K562 (cell line): Measurements from ENCODE around the gene ZNF581. TPM values are rescaled to one million over a fixed set of nuclear protein-coding genes. Genes with fewer than 3 reads are reported as not detected.

Experiments
- ARHGAP35 ChIP-seq: fragments of 450-650 bp; IDR thresholded peaks from 2 replicates; pipeline ENCODE4 v1.6.1; 2018; ENCODE audit not compliant: partially characterized antibody
- BRCA1 ChIP-seq, 2 experiments: fragments of 450-650 bp in 1 of 2; sonication (generic) in 1 of 2; formaldehyde crosslinking in 1 of 2; IDR thresholded peaks; 2 replicates each; pipeline versions ENCODE4 v1.5.0 to v1.6.1; 2017 to 2020; ENCODE audit warnings: mild to moderate bottlenecking in 1 of 2, missing genetic modification reagents in 1 of 2
- CAMTA2 ChIP-seq: fragments of 250-450 bp; sonication (Bioruptor Pico); conservative IDR thresholded peaks from 2 replicates; pipeline ENCODE4 v1.5.1; 2022
- CC2D1A ChIP-seq: fragments of 450-650 bp; IDR thresholded peaks from 2 replicates; pipeline ENCODE4 v1.6.1; 2017; ENCODE audit warnings: mild to moderate bottlenecking
- FOXK1 ChIP-seq: sonication (generic); formaldehyde crosslinking; IDR thresholded peaks from 2 replicates; pipeline ENCODE4 v1.8.0; 2022; ENCODE audit warnings: missing genetic modification reagents, mild to moderate bottlenecking, borderline replicate concordance
- GATAD2A ChIP-seq: fragments of 450-650 bp; IDR thresholded peaks from 2 replicates; pipeline ENCODE4 v1.6.1; 2017
- ILF3 ChIP-seq: fragments of 450-650 bp; IDR thresholded peaks from 2 replicates; pipeline ENCODE4 v1.6.1; 2018; ENCODE audit warnings: antibody characterized with exemption, mild to moderate bottlenecking, moderate library complexity, borderline replicate concordance
- LCOR ChIP-seq: sonication (generic); formaldehyde crosslinking; IDR thresholded peaks from 2 replicates; pipeline ENCODE4 v1.8.0; 2022; ENCODE audit warnings: mild to moderate bottlenecking, missing genetic modification reagents
- MEF2D ChIP-seq: conservative IDR thresholded peaks from 2 replicates; pipeline ENCODE4 v1.6.1; 2016; ENCODE audit warnings: low read depth, missing genetic modification characterization, missing compliant biosample characterization
- SMARCC2 ChIP-seq: fragments of 450-650 bp; IDR thresholded peaks from 2 replicates; pipeline ENCODE4 v1.6.1; 2017; ENCODE audit warnings: antibody characterized with exemption, moderate library complexity, mild to moderate bottlenecking, low read depth
- ZBTB11 ChIP-seq, 3 experiments: fragments of 200-800 bp in 1 of 3; fragments of 250-450 bp in 1 of 3; fragments of 450-650 bp in 1 of 3; sonication (Bioruptor Pico) in 1 of 3; sonication (Bioruptor generic) in 1 of 3; formaldehyde crosslinking in 1 of 3; IDR thresholded peaks; 2 replicates each; pipeline versions ENCODE4 v1.6.1 to v1.8.0; 2016 to 2022; ENCODE audit warnings: mild to moderate bottlenecking in 2 of 3, missing genetic modification characterization in 2 of 3, missing compliant biosample characterization in 1 of 3, moderate library complexity in 1 of 3
- ZC3H8 ChIP-seq: fragments of 450-650 bp; IDR thresholded peaks from 2 replicates; pipeline ENCODE4 v1.6.1; 2017
- ZNF253 ChIP-seq: fragments of 250-450 bp; sonication (Bioruptor Pico); conservative IDR thresholded peaks from 2 replicates; pipeline ENCODE4 v1.6.1; 2021; ENCODE audit warnings: mild to moderate bottlenecking
- ZNF263 ChIP-seq: sonication (generic); formaldehyde crosslinking; IDR thresholded peaks from 2 replicates; pipeline ENCODE4 v1.8.0; 2022; ENCODE audit warnings: mild to moderate bottlenecking, missing genetic modification reagents, borderline replicate concordance
- ZNF282 ChIP-seq: sonication (generic); formaldehyde crosslinking; IDR thresholded peaks from 2 replicates; pipeline ENCODE4 v1.8.1; 2023; ENCODE audit warnings: missing genetic modification reagents
- ZNF311 ChIP-seq: fragments of 250-450 bp; sonication (Bioruptor Pico); IDR thresholded peaks from 2 replicates; pipeline ENCODE4 v1.4.0; 2020; ENCODE audit warnings: mild to moderate bottlenecking, moderate library complexity
- ZNF407 ChIP-seq: fragments of 450-650 bp; IDR thresholded peaks from 2 replicates; pipeline ENCODE4 v1.6.1; 2016; ENCODE audit warnings: low read depth
- polyA plus RNA-seq, 8 experiments: library from polyadenylated mRNA; depleted of rRNA in 4 of 8; stranded (reverse) in 5 of 8; unstranded in 3 of 8; fragments of >200 nt; fragmentation: Nextera tagmentation in 2 of 8; fragmentation: Illumina TruSeq in 1 of 8; extraction: Ambion mirVana in 2 of 8; extraction: Trizol in 1 of 8; gene quantifications; 2 replicates each; pipeline versions ENCODE4 v1.2.1 to v1.2.3, GENCODE V29; 2011 to 2014; ENCODE audit warnings: inconsistent platforms in 1 of 8, missing spikeins in 1 of 8
- total RNA-seq, 7 experiments: library from RNA; depleted of rRNA in 6 of 7; stranded (reverse); fragments of >200 nt in 6 of 7; fragmentation: Illumina TruSeq in 2 of 7; extraction: Trizol in 2 of 7; gene quantifications; 2 replicates each; pipeline versions ENCODE4 v1.2.1 to v1.2.3, GENCODE V29; 2011 to 2021; ENCODE audit warnings: low replicate concordance in 1 of 7
- TF ChIP-seq, protein P1 (sequence below): fragments of 450-650 bp; IDR thresholded peaks from 2 replicates; pipeline ENCODE4 v1.6.1; 2016; ENCODE audit warnings: missing biosample characterization, missing genetic modification characterization

ZNF581 gene
- total and polyA plus RNA-seq, 9 of the 15 experiments (the other 6 are each of a cell fraction or from before 2014, with no cell fraction given), result 2.4 to 39.4 (median 15.4) TPM

DNA sequence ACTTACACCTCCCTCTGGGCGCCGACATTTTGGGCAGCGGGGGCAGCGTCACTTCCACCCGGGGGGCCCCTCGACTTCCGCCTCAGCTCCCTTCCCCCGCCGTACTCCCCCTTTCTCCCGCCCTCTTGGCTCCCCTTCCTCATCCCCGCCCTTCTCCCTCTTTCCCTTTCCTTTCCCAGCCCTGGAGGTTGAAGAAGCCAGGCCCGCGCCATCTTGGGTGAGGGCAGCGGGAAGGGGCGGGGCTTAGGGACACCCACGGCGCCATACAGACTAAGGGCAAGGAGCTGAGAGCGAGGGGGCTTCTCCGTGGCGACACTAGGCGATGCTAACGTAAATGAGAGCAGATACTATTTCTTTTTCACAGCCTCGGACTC is 44.0 kb upstream of the ZNF581 start, which contains the start of gene FIZ1 (continued):
- TF ChIP-seq ZBTB11 (CRISPR knock-in tag; IDR thresholded peaks at IDR 0.05) (peak in 1 of 3 experiments; percentile 89; a peak in 2 of 6 replicates), FOXK1 (CRISPR knock-in tag) (0 out of 2 replicates have a peak, but pooled peaks have one; percentile 46), GATAD2A (no peak), ZC3H8 (no peak), ZNF311 (no peak), CC2D1A (no peak), ILF3 (no peak), ARHGAP35 (no peak), SMARCC2 (no peak), MEF2D (tag) (no peak), ZNF282 (no peak), CAMTA2 (CRISPR knock-in tag) (no peak), ZNF263 (CRISPR knock-in tag) (peak; percentile 88), ZNF407 (peak; percentile 82), LCOR (CRISPR knock-in tag) (peak; percentile 89), BRCA1 (IDR thresholded peaks at IDR 0.05) (no peak), BRCA1 (CRISPR knock-in tag; IDR thresholded peaks at IDR 0.05) (no peak), ZNF253 (no peak)
- TF ChIP-seq, protein P1, sequence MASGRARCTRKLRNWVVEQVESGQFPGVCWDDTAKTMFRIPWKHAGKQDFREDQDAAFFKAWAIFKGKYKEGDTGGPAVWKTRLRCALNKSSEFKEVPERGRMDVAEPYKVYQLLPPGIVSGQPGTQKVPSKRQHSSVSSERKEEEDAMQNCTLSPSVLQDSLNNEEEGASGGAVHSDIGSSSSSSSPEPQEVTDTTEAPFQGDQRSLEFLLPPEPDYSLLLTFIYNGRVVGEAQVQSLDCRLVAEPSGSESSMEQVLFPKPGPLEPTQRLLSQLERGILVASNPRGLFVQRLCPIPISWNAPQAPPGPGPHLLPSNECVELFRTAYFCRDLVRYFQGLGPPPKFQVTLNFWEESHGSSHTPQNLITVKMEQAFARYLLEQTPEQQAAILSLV, result no peak
